GM23338 (cell line): ENCODE measurements around the gene SPTBN2. TPM values are rescaled to one million over a fixed set of nuclear protein-coding genes. Genes with fewer than 3 reads are reported as not detected.
A peak's percentile ranks its signal among the peaks of the same experiment; 100 is the strongest.

Source experiments
- ATAC-seq: fragments of 200-7000 bp; cut with Tn5 transposase; 3 replicates; pipeline ENCODE4 v1.9.1; 2020
- DNase-seq: peaks from one replicate; pipeline ENCODE4 v3.0.0-alpha.2; 2015; ENCODE audit warnings: low spot score
- H2AFZ ChIP-seq: fragments of 200-600 bp; sonication (generic); 2 replicates; pipeline ENCODE4 v1.8.0; 2016; ENCODE audit warnings: antibody characterized with exemption, mild to moderate bottlenecking, moderate library complexity
- H3F3A ChIP-seq: fragments of 200-600 bp; sonication (generic); replicated peaks from 2 replicates; pipeline ENCODE4 v1.8.0; 2017; ENCODE audit warnings: antibody characterized with exemption, mixed run types, low read depth
- H3K27ac ChIP-seq: fragments of 200-600 bp; sonication (generic); 2 replicates; pipeline ENCODE4 v1.6.1; 2016; ENCODE audit warnings: low read depth
- H3K27me3 ChIP-seq: fragments of 200-600 bp; sonication (generic); 2 replicates; pipeline ENCODE4 v1.8.0; 2016; ENCODE audit warnings: mild to moderate bottlenecking, mixed run types, moderate library complexity; ENCODE audit not compliant: insufficient read depth
- H3K36me3 ChIP-seq: fragments of 200-600 bp; sonication (generic); 2 replicates; pipeline ENCODE4 v1.8.0; 2016; ENCODE audit warnings: mild to moderate bottlenecking; ENCODE audit not compliant: insufficient read depth
- H3K4me1 ChIP-seq: fragments of 200-600 bp; sonication (generic); 2 replicates; pipeline ENCODE4 v1.8.0; 2016; ENCODE audit warnings: mild to moderate bottlenecking, moderate library complexity; ENCODE audit not compliant: insufficient read depth
- H3K4me2 ChIP-seq: fragments of 200-600 bp; sonication (generic); 2 replicates; pipeline ENCODE4 v1.7.1; 2017; ENCODE audit warnings: mixed run types
- H3K4me3 ChIP-seq: fragments of 200-600 bp; sonication (generic); 2 replicates; pipeline ENCODE4 v1.6.1; 2016; ENCODE audit warnings: mixed run types
- H3K79me2 ChIP-seq: fragments of 200-600 bp; sonication (generic); replicated peaks from 2 replicates; pipeline ENCODE4 v1.8.0; 2017; ENCODE audit warnings: mild to moderate bottlenecking; ENCODE audit not compliant: insufficient read depth
- H3K9me2 ChIP-seq: fragments of 200-600 bp; sonication (generic); 2 replicates; pipeline ENCODE4 v1.8.0; 2017; ENCODE audit not compliant: insufficient read depth
- H4K20me1 ChIP-seq: fragments of 200-600 bp; sonication (generic); replicated peaks from 2 replicates; pipeline ENCODE4 v1.8.0; 2017; ENCODE audit warnings: mild to moderate bottlenecking; ENCODE audit not compliant: insufficient read depth
- H3K27ac Mint-ChIP-seq: 2 replicates; pipeline ENCODE4 v1.8.0; 2020; ENCODE audit warnings: inconsistent platforms, mild to moderate bottlenecking, moderate library complexity, mixed read lengths
- H3K27me3 Mint-ChIP-seq: 3 replicates; pipeline ENCODE4 v1.8.0; 2022; ENCODE audit warnings: low read depth, mild to moderate bottlenecking, moderate library complexity, mixed read lengths, inconsistent platforms; ENCODE audit not compliant: insufficient read depth, poor library complexity
- H3K36me3 Mint-ChIP-seq: 3 replicates; pipeline ENCODE4 v1.8.0; 2021; ENCODE audit warnings: low read depth, mild to moderate bottlenecking, inconsistent platforms, moderate library complexity, mixed read lengths
- H3K4me1 Mint-ChIP-seq: 3 replicates; pipeline ENCODE4 v1.8.0; 2020; ENCODE audit warnings: mild to moderate bottlenecking, inconsistent platforms, mixed read lengths
- H3K4me3 Mint-ChIP-seq: 3 replicates; pipeline ENCODE4 v1.8.0; 2021; ENCODE audit warnings: moderate library complexity, mild to moderate bottlenecking, inconsistent platforms, mixed read lengths
- H3K9me3 Mint-ChIP-seq: 3 replicates; pipeline ENCODE4 v1.8.0; 2020; ENCODE audit warnings: moderate library complexity, mild to moderate bottlenecking, inconsistent platforms, mixed read lengths
- CREB1 ChIP-seq: fragments of 250-450 bp; sonication (Bioruptor Pico); IDR thresholded peaks from 2 replicates; pipeline ENCODE4 v1.5.0; 2020; ENCODE audit warnings: low read depth, mild to moderate bottlenecking, moderate library complexity
- CTCF ChIP-seq, 2 experiments: fragments of 200-600 bp in 1 of 2; sonication (generic) in 1 of 2; conservative IDR thresholded peaks; 2 replicates each; pipeline versions ENCODE4 v1.5.1 to v1.6.1; 2016 to 2017; ENCODE audit warnings: antibody characterized with exemption in 2 of 2, low read depth in 2 of 2, mild to moderate bottlenecking in 2 of 2, moderate library complexity in 1 of 2
- ETS1 ChIP-seq: IDR thresholded peaks from 2 replicates; pipeline ENCODE4 v1.6.1; 2016; ENCODE audit warnings: antibody characterized with exemption
- EZH2 ChIP-seq: fragments of 200-600 bp; sonication (generic); IDR thresholded peaks from one replicate; pipeline ENCODE4 v1.8.0; 2017; ENCODE audit warnings: antibody characterized with exemption, mild to moderate bottlenecking, low read depth; ENCODE audit not compliant: unreplicated experiment
- EZH2phosphoT487 ChIP-seq: fragments of 200-600 bp; sonication (generic); IDR thresholded peaks from one replicate; pipeline ENCODE4 v1.8.1; 2018; ENCODE audit warnings: antibody characterized with exemption; ENCODE audit not compliant: unreplicated experiment
- JUNB ChIP-seq: IDR thresholded peaks from one replicate; pipeline ENCODE4 v1.6.1; 2016; ENCODE audit warnings: antibody characterized with exemption; ENCODE audit not compliant: unreplicated experiment
- NANOG ChIP-seq: IDR thresholded peaks from 2 replicates; pipeline ENCODE4 v1.6.1; 2016; ENCODE audit warnings: antibody characterized with exemption, borderline replicate concordance
- POLR2AphosphoS5 ChIP-seq: IDR thresholded peaks from 2 replicates; pipeline ENCODE4 v1.6.1; 2016; ENCODE audit warnings: antibody characterized with exemption, low read depth
- REST ChIP-seq: IDR thresholded peaks from one replicate; pipeline ENCODE4 v1.6.1; 2018; ENCODE audit warnings: antibody characterized with exemption; ENCODE audit not compliant: unreplicated experiment
- STAT1 ChIP-seq: IDR thresholded peaks from one replicate; pipeline ENCODE4 v1.6.1; 2016; ENCODE audit warnings: antibody characterized with exemption; ENCODE audit not compliant: unreplicated experiment
- ZNF114 ChIP-seq: fragments of 250-450 bp; sonication (Bioruptor Pico); IDR thresholded peaks from 2 replicates; pipeline ENCODE4 v1.5.0; 2020; ENCODE audit warnings: mild to moderate bottlenecking, moderate library complexity
- ZNF331 ChIP-seq: fragments of 250-450 bp; sonication (Bioruptor Pico); IDR thresholded peaks from 2 replicates; pipeline ENCODE4 v1.5.0; 2020; ENCODE audit warnings: low read depth, mild to moderate bottlenecking, moderate library complexity
- ZNF462 ChIP-seq: fragments of 250-450 bp; sonication (Bioruptor Pico); IDR thresholded peaks from 2 replicates; pipeline ENCODE4 v1.5.0; 2020; ENCODE audit warnings: mild to moderate bottlenecking, moderate library complexity
- polyA plus RNA-seq: library from polyadenylated mRNA; unstranded; fragments of >200 nt; fragmentation: Nextera tagmentation; extraction: Ambion mirVana; gene quantifications from 2 replicates; pipeline ENCODE4 v1.2.1, GENCODE V29; 2016
- total RNA-seq: library from RNA; depleted of rRNA; stranded (reverse); fragments of >200 nt; shearing (Covaris generic); gene quantifications from 2 replicates; pipeline ENCODE4 v1.2.3, GENCODE V29; 2014

SPTBN2 gene
- total and polyA plus RNA-seq, 2 experiments from 2014 or later = 7.7 to 49.1 TPM

- Histone ChIP-seq H3K9me2 (no peaks in the 10 kb centered on the region), H3F3A (peaks cover 43% of the 10 kb centered on the region), H4K20me1 (peaks cover 73% of the 10 kb centered on the region), H2AFZ (no peak overlapping the region), H3K79me2 (peaks cover 97% of the 10 kb centered on the region), H3K4me3 (no peak overlapping the region), H3K36me3 (peaks cover 40% of the 10 kb centered on the region), H3K27me3 (no peaks in the 10 kb centered on the region), H3K4me1 (no peaks in the 10 kb centered on the region; the same call in 1 of the 2 replicates), H3K4me2 (no peak overlapping the region), H3K27ac (0 out of 2 replicates have a peak overlapping the region, but pooled peaks have one; percentile 50)
- no peak for ATAC-seq
- Mint-ChIP-seq H3K4me3 (no peak overlapping the region), H3K9me3 (no peaks in the 10 kb centered on the region), H3K4me1 (peaks cover 11% of the 10 kb centered on the region; the same call in 2 of the 3 replicates), H3K36me3 (peaks cover 80% of the 10 kb centered on the region), H3K27ac (no peak overlapping the region), H3K27me3 (peaks cover 18% of the 10 kb centered on the region)
- TF ChIP-seq REST (no peak), ZNF114 (CRISPR knock-in tag) (no peak), ZNF462 (CRISPR knock-in tag) (no peak), CTCF (conservative IDR thresholded peaks at IDR 0.05; ENCODE audit: low read depth in 2 of 2) (no peak), JUNB (no peak), STAT1 (no peak), EZH2phosphoT487 (no peak), POLR2AphosphoS5 (no peak), ZNF331 (no peak), EZH2 (no peak), ETS1 (no peak), CREB1 (CRISPR knock-in tag) (no peak), NANOG (no peak)
- DNase-seq = no peak
Measured at GRCh38 chr11:66649903-66650302, 79.1 kb downstream of the SPTBN2 start.
